GM18519 (cell line): Measurements from ENCODE around the gene ARMH2.

Source experiments
- ATAC-seq: cut with Tn5 transposase; IDR thresholded peaks from one replicate; pipeline ENCODE4 v1.9.1; 2021; ENCODE audit warnings: mild to moderate bottlenecking, moderate library complexity; ENCODE audit not compliant: unreplicated experiment, low FRiP score

Gene ARMH2

DNA sequence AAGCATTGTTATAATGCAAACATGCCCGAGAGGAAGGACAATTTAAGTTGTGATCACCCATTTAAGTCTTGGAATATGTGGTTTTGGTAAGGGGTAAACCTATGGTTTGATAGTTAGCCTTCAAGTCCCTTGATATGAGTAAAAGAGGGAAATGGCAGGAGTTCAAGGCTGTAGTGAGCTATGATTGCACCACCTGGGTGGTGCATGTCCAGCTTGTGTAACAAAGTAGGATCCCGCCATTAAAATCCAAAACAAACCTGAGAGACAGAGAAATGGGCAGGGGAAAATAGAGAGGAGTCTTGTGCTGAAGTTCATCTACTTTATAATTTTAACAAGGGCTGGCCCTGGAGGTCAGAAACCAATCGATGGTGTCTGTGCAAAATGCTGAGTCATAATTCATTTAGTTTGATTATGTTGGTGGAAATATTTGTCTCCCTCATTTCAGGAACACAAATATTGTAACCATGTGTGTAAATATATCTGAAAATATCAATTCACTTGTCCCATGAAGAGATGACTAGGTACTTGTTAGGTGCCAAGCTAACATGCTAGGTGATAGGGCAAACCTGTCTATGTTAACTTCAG is 23.2 kb upstream of the ARMH2 start:
- ATAC-seq, result no peak

DNA sequence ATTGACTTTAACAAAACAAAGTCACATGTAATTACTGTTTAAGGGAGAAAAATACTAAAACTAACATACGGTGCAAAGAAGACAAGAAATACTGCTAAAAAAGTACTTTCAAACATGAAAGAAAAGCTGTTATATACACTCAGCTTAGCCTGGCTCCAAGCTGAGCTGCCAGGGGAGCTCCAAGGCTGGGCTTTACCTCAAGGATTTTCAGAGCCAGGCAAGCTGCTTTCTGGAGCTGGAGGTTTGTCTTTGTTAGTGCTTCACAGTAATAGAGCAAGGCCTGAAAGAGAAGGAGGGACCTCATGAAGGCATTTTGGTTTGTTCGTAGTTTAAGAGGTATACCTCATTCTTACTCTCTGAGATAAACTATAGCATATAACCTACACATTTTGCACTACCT is 19.6 kb upstream of the ARMH2 start:
- no peak for ATAC-seq

DNA sequence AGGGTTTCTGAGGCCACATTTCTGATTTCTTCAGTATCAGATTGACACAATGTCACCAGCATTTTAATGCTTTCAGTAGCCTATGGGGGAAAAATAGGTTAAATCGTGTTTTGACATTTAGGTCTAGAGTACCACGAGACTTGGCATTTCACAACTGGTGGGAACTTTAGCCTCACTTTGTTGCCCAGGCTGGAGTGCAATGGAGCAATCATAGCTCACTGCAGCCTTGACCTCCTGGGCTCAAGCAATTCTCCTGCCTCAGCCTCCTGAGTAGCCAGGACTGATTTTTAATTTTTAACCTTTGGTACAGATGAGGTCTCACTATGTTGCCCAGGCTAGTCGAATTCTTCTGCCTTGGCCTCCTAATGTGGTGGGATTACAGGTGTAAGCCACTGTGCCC is 11.0 kb upstream of the ARMH2 start:
- ATAC-seq, result no peak

DNA sequence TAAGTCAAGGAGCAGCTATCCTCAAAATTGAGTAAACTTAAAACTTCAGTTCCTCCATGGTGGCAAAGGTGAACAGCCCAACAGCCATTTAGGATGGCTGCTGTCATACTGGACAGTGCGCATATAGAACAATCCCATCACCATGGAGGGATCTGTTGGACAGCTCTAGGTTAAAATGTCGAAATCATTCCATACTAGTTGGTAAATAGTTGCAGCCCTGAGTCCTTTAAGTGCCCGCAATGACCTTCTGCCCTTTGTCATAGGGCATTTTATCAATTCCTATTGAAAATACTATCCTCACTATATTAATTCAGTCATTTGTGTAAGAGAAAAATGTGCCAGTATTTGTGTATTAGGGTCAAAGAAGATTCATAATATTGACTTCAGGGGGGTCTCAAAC is 8.9 kb upstream of the ARMH2 start:
- no peak for ATAC-seq

DNA sequence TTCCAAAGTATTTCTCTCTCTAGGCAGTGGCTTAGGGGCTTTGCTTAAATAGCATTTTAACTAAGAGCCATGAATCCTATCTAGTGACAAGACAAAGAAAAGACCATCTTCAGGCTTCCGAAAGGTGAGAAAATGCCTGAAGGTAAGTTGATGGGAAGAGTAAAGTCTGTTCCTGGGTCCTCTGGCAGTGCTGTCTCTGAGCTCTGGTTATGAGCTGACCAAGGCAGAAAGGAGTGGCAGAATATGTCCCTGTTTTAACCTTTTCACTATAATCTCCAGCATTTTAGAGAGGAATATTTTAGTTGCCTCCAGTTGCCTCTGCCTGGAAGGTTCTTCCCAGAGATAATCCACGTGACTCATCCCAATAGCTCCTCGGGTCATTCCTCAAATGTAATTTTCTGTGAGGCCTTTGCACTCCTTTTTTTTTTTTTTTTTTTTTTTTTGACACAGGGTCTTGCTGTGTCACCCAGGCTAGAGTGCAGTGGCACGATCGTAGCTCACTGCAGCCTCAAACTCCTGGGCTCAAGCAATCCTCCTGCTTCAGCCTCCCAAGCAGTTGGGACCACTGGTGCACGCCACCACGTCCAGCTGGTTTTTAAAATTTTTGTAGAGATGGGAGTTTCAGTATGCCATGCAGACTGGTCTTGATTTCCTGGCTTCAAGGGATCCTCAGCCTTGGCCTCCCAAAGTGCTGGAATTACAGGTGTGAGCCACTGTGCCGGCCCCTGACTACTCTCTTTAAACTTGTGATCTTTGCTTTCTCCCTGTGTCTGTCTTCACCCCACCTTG is 3.7 kb upstream of the ARMH2 start:
- ATAC-seq, result no peak

DNA sequence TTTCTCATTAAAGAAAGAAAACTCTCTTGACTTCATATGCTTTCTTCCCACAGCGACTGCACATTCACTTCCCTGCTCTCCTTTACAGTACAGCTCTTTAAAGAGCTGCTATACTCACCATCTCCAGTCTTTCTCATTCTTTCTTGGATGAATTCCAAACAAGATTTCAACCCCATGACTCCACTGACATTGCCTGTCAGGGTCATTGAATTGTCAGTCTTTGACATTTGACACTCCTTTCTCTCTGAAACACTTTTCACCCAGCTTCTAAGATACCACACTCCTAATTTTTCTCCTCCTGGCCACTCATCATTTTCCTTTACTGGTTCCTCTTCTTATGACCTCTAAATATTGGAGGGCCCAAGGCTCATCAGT is 811 bp upstream of the ARMH2 start:
- ATAC-seq, result no peak

DNA sequence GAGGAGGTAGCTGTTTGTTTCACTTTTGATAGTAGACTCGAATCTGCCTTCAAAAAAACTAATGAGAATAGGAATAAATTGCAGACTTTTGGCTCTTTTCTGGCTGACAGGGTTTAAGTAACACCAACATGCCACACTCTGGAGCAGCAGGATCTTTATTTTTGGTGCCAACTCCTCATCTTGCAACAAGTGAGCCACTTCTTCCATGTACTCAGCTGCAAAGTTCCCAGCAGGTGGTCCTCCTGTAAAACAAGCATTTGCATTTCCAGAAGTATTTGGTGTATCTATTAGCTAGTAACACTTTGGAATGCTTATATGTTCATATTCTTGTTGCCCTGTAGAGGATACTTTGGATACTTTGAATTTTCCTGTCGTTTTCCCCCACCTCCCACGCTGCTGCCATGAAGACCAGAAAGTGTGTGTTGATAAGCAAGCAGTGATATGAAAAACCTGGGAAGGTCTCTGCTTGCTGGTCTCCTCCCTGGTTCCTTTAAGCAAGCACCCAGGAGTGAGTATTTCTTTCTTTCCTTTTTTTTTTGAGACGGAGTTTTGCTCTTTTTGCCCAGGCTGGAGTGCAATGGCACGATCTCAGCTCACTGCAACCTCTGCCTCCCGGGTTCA is 1.0 kb downstream of the ARMH2 start:
- no peak for ATAC-seq

DNA sequence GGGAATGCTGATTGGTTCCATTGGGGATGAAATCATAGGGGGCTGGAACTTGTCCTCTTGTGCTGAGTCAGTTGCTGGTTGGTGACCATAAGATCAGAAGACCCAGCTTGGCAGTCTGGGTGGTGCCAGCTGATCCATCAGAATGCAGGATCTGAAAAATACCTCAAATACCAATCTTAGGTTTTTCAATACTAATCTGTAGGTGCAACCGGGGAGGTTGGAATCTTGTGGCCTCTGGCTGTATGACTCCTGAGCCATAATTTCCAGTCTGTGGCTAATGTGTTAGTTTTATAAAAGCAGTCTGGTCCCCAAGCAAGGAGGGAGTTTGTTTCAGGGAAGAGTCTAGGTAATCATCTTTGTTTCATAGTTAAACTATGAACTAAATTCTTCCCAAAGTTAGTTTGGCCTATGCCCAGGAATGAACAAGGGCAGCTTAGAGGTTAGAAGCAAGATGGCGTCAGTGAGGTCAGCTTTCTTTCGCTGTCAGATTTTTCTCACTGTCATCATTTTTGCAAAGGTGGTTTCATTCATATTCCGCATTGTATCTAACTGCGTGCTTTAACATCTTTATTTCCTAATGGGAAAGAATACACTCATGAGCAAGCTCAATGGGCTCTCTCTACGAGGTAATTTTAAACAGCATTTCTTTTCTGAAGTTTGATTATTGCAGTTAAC is 2.0 kb downstream of the ARMH2 start:
- ATAC-seq, result no peak

DNA sequence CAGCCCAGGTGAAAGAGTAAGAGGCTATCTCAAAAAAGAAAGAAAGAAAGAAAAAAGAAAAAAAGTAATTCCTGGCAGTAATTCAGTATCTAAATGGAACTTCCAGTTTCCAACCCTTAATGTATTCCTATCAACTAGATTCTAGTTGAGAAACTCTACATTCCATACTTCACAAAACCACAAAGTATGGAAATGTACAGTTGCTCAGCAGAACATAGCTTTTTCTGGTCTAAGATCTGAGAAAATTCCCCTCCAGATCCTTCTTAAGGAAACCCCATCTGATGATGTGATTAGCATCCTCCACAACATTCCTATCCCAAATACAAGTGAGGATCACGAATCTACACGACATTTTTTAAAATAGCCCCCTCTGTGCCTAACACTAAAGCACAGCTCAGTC is 3.6 kb downstream of the ARMH2 start:
- ATAC-seq, result no peak

DNA sequence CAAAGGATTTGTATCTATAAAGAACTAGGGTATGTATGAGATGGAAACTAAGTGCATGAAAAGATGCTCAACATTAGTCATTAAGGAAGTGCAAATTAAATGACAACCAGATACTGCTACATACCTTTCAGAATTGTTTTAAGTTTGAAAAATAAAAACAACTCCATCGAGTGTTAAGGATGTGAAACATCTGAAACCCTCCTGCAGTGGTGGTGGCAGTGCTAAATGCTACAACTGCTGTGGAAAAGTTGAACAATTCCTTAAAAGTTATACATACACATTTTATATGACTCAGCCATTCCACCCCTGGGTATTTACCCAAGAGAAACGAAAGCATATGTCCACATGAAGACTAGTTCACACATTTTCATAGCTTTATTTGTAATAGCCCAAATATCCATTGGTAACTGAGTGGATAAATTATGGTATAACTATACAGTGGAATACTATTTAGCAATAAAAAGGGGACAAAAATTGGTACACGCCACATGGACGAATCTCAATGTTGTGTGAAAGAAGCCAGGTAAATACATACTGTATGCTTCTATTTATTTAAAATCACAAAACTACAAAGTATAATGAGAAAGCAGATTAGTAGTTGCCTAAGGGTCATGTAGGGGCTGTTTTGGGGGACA is 10.6 kb downstream of the ARMH2 start:
- ATAC-seq, result no peak

DNA sequence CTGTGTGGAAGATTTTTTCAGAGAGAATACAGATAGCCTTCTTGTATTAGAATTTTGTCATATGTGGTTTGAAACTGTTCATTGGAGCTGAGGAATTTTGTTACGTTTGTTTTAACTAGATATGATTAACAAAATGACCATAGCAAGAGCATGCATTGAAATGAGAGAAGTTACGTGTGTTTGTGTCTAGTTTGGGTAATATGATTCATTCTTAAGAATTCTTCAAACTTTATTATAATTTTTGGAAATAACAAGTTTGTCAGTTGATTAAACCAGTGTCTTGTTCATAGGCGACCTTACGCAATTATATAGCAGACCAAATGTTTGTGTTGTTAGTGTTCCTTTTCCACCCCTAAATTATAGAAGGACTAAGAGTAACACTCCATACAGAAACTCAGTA is 18.5 kb downstream of the ARMH2 start:
- ATAC-seq, result no peak

DNA sequence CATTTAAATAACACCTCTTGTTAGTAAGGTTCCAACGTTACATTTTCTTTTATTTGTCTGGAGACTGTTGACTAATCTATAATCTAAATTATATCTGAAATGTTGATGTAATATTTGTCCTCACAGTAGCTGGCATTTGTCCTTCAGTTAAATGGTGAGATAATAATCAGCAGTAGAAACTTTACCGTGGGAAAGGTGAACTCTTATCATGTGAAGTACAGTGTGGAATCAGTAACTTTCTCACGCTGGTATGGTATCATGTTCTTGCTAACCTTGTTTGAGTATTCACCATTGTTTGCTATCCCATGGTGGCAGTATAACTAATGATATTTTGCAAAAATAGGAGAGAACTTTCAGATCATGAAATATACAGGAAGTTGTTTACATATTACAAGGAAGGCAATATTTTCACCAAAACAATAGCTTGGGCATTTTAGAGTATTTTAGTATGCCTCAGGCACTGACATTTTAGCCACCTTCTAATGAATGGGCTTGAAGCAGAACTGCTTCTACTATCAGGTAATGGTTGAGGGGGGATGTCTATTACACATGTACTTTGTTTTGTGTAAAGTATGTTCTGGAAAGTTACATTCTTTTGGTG is 19.2 kb downstream of the ARMH2 start:
- ATAC-seq, result no peak

DNA sequence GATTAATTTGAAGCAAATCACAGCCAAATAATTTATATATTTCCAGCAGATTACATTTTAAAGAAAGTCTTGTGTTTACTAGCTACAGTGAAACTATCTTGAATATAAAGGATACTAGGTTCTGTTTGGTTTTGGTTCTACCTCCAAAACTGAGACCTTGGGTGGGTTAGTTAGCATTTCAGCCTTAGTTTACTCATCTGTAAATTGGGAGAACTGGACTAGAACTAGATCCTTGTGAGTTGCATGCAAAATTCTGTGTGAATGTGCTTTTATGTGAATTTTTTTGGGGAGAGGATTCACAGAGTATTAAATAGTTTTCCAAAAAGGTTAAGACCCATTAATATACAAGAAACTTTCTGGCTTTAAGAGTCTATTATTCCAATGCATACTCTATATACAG is 19.8 kb downstream of the ARMH2 start:
- ATAC-seq, result no peak

DNA sequence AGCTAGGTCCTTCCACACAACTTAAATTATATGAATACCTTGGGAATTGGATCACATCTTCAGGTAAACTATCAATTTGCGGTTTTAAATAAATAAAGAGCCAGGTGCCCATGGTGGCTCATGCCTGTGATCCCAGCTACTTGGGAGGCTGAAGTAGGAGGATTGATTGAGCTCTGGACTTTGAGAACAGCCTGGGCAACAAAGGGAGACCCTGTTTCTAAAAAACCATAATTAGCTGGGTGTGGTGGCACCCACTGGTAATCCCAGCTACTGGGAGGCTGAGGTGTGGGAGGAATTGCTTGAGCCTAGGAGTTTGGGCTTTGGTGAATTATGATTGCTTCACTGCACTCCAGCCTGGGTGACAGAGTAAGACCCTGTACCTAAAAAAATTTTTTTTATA is 20.6 kb downstream of the ARMH2 start:
- ATAC-seq, result no peak

DNA sequence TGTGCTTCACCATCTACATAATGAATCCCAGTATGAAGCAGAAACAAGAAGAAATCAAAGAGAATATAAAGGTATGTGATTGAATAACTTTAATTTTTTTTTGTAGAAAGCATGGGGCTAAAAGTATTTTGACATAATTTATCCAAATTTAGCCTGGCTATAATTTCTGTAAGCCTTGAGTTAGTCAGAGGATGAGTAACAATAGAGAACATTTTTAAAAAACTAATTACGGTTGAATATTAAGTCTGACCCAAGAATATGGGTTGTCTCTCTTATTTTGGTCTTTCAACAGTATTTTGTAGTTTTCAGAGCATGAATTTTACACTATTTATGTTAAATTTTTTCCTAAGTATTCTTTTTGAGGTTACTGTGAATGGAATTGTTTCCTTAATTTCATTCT is 21.5 kb downstream of the ARMH2 start:
- ATAC-seq, result no peak

DNA sequence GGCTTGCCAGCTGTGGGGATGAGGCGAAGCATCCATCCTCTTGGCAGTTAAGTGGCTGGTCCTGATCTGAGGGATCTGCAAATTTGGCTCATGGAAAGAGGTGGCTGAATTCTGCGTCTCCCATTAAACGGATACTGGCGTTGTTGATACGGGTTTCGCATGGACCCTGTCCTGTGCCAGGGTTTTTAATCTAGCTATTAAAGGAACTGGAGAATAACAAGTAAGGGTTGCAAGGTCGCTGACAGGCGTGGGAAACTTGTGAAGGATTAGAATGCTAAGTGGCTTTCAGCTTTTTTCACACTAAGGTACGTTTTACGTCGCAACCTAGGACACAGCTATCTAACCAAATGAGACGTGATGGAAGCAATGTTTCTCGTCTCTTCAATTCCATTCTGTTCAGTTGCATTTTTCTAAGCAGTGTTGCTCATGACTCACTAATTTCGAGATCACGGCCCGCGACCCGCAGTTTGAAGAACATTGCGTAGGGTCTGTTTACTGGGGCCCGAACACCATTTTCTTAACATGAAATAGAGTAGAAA is 23.1 kb downstream of the ARMH2 start:
- ATAC-seq, result no peak

DNA sequence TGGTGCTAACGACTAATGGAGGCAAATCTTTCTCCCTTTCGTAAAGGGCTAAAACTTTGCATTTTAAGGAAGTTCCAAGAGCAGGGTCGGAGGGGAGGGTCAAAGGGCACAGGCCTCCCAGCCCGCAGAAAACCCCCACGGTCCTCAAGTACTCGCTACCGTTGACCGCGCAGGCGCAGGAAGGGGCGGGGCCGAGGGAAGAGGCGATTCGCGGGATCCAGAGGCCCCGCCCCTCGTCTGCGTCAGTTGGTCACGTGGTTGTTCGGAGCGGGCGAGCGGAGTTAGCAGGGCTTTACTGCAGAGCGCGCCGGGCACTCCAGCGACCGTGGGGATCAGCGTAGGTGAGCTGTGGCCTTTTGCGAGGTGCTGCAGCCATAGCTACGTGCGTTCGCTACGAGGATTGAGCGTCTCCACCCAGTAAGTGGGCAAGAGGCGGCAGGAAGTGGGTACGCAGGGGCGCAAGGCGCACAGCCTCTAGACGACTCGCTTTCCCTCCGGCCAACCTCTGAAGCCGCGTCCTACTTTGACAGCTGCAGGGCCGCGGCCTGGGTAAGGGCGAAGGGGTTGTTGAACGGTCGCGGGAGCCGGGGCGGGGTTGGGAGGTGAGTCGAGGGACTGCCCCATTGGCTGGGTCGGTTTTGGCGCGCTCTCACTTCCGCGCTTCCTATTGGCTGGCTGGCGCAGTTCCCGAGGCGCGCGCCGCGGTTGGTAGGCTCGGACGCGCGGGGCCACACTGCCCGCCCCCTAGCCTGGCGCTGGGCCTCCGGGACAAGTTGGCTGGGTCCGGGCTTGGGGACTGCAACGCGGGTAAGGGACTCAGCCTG is 23.8 kb downstream of the ARMH2 start, which contains the start of gene GMNN:
TSS of gene GMNN (plus strand) at position 242 of the 824 bp plus-strand sequence. CDS start 2,310 bp downstream, outside the sequence.
- ATAC-seq, result peak; percentile 83

DNA sequence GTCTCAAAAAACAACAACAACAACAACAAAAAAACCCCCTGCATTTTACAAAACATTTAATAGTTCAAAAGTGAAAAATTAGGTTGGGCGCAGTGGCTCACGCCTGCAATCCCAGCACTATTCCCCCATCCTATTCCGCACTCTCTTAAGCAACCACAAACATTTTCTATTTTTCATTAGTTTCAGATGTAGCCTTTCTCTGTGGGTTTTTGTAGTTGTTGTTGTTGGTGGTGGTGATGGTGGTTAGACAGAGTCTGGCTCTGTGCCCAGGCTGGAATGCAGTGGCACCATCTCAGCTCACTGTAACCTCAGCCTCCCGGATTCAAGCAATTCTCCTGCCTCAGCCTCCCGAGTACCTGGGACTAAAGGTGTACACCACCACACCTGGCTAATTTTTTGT is 30.4 kb downstream of the ARMH2 start:
- ATAC-seq, result no peak

DNA sequence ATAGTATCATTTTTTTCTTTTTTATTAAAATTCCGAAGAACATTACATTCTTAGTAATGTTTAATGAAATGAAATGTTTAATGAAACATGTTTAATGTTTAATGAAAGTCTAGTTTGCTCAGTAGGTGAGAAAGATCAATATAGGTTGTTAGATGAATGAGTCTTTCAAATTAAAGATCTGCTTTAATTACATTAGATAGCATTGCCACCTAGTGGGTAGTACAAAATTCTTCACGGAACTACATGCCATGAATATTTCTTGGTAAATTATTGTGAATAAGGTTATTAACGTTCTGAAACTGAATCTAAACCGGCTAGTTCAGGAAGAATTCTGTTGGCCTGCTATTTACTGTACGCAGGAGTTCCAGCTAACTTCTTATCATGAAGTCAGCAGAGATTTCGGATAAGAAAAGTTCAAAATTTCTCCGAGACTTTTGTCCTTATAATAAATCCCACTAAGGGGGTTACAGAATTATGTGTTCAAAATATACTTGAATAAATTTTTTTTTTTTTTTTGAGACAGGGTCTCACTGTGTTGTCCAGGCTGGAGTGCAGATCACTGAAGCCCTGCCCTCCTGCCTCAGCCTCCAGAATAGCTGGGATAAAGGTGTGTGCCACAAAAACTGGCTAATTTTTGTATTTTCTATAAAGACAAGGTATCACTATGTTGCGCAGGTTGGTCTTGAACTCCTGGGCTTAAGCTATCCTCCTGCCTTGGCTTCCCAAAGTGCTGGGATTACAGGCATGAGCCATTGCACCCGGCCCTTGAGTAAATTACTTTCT is 31.8 kb downstream of the ARMH2 start:
- ATAC-seq, result no peak
